Vagina (tissue), 2 donors: ENCODE results near the gene CAMK2N1. TPM values are rescaled to one million over a fixed set of nuclear protein-coding genes. Genes with fewer than 3 reads are reported as not detected.

Experiments used
- DNase-seq, 2 donors: peaks; one replicate each; pipeline ENCODE4 v3.0.0-alpha.2; 2017; ENCODE audit errors: extremely low spot score in 2 of 2
- H3K27ac ChIP-seq: fragments of 200-600 bp; sonication (generic); one replicate; pipeline ENCODE4 v1.5.1; 2019
- H3K27me3 ChIP-seq: fragments of 200-600 bp; sonication (generic); one replicate; pipeline ENCODE4 v1.5.1; 2019
- H3K36me3 ChIP-seq, 2 donors: fragments of 200-600 bp; sonication (generic); one replicate each; pipeline ENCODE4 v1.5.1; 2017 to 2019
- H3K4me1 ChIP-seq: fragments of 200-600 bp; sonication (generic); one replicate; pipeline ENCODE4 v1.5.1; 2019
- H3K4me3 ChIP-seq, 2 donors: fragments of 200-600 bp; sonication (generic); 1 replicate in 1 of 2; 2 replicates in 1 of 2; pipeline ENCODE4 v1.5.1; 2016 to 2019
- H3K9me3 ChIP-seq: fragments of 200-600 bp; sonication (generic); one replicate; pipeline ENCODE4 v1.5.1; 2019
- POLR2A ChIP-seq, 2 donors: fragments of 450-650 bp; IDR thresholded peaks; one replicate each; pipeline ENCODE4 v1.6.1; 2017; ENCODE audit warnings: antibody characterized with exemption in 2 of 2, mild to moderate bottlenecking in 2 of 2, moderate library complexity in 2 of 2
- POLR2AphosphoS5 ChIP-seq, 2 donors: sonication (generic); formaldehyde crosslinking; IDR thresholded peaks; one replicate each; pipeline ENCODE4 v1.9.0; 2017; ENCODE audit warnings: antibody characterized with exemption in 2 of 2, mild to moderate bottlenecking in 2 of 2, low read depth in 1 of 2; ENCODE audit not compliant: insufficient read depth in 1 of 2
- intact Hi-C: fragments of 100-400 bp; cut with DNase I; formaldehyde crosslinking; loops from one replicate; pipeline ENCODE4 v1.15.1; 2023
- total RNA-seq: library from RNA; depleted of rRNA; stranded (reverse); fragments of >200 nt; gene quantifications from one replicate; pipeline ENCODE4 v1.2.3, GENCODE V29; 2016
- TF ChIP-seq, protein P1 (sequence below), 3 experiments: fragments of 450-650 bp in 2 of 3; fragments of 200-600 bp in 1 of 3; sonication (generic) in 1 of 3; IDR thresholded peaks; one replicate each; pipeline ENCODE4 v1.5.1; 2017 to 2019; ENCODE audit warnings: antibody characterized with exemption in 3 of 3, mild to moderate bottlenecking in 2 of 3, moderate library complexity in 2 of 3

CAMK2N1 gene
- total RNA-seq, 1 donor from 2014 or later = 18.9 TPM

DNA sequence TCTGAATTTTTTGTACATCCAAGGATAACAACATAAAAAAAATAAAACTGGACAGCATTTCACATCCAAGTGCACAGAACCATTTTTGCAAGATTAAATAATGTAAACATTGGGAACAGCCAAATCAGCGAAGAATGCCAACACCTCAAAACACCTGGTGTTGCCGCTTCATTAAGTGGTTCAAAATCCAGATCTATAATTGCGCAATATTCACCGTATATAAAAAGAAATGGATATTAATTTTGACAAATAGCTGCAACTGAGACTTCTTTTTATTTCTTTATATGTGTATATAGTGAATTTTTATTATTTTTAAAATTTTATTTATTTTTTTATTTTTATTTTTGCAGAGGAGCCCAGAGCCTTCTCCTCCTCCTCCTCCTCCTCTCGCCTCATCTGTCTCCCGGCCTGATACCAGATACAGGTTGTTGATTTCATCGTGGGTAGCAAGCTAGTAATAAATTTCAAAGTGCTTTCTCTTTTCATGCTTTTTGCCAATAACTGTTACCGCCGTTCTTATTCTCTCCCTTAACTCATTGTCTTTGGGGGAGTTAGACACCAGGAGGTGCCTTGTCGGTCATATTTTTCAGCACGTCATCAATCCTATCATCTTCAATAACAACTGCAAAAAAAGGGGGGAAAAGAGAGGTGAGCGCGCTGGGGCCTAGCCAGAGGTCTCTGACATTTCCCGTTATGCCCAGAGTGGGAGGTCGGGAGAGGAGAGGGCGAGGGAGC is 2.7 kb downstream of the CAMK2N1 start:
- Histone ChIP-seq H3K9me3 (no peaks in the 10 kb centered on the region), H3K4me3 (peak overlapping the region; percentile 60 to 79), H3K27me3 (no peaks in the 10 kb centered on the region), H3K4me1 (peaks cover 36% of the 10 kb centered on the region), H3K36me3 (no peaks in the 10 kb centered on the region), H3K27ac (peak overlapping the region; percentile 85)
- intact Hi-C loops = no loop called here
- TF ChIP-seq, protein P1, sequence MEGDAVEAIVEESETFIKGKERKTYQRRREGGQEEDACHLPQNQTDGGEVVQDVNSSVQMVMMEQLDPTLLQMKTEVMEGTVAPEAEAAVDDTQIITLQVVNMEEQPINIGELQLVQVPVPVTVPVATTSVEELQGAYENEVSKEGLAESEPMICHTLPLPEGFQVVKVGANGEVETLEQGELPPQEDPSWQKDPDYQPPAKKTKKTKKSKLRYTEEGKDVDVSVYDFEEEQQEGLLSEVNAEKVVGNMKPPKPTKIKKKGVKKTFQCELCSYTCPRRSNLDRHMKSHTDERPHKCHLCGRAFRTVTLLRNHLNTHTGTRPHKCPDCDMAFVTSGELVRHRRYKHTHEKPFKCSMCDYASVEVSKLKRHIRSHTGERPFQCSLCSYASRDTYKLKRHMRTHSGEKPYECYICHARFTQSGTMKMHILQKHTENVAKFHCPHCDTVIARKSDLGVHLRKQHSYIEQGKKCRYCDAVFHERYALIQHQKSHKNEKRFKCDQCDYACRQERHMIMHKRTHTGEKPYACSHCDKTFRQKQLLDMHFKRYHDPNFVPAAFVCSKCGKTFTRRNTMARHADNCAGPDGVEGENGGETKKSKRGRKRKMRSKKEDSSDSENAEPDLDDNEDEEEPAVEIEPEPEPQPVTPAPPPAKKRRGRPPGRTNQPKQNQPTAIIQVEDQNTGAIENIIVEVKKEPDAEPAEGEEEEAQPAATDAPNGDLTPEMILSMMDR (IDR thresholded peaks at IDR 0.05) = no peak
- TF ChIP-seq POLR2A (IDR thresholded peaks at IDR 0.05) (no peak), POLR2AphosphoS5 (IDR thresholded peaks at IDR 0.05; ENCODE audit: insufficient read depth in 1 of 2, low read depth in 1 of 2) (no peak)
- no peak for DNase-seq

DNA sequence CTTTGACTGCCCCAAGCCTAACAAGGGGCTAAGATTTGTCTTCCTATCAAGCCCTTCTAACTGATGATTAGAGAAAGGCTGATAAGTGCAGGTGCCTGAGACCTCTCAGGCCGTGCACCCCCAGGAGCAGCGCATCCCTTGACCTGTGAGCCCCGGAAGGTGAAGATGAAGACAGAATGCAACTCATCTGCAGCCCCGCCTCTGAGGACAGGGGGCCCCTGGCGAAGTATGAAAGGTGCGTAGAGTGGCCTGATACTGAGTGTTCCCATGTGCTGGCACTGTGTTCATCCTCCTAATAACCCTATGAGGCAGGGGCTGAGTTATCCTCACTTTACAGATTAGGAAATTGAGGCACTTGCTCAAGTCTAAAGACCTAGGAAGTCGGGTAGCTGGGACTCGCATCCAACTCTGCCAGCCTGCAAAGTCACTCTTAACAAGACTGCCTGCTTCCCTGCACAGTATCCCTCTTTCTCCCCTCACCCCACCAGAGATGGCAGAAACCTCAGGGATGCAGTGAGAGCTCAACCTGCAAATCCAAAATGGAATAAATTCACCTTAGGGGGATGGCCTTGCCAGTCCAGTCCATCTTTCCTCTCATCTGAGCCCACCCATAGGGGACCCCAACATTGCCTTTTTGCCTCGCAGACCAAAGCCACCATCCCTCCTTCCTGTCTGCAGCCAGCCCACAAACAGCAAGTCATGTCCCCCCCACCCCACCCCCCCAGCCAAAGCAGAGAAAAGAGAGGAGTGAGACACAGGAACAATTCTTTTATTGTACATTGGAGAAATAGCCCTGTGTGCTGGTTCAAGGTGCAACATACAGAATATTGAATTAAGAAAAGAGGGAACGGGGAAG is 4.1 kb downstream of the CAMK2N1 start:
- H3K36me3 ChIP-seq = no peaks in the 10 kb centered on the region
- peaks cover 40% of the 10 kb centered on the region for H3K4me1 ChIP-seq
- no peaks in the 10 kb centered on the region for H3K9me3 ChIP-seq
- TF ChIP-seq, protein P1 (IDR thresholded peaks at IDR 0.05) = no peak
- TF ChIP-seq POLR2A (IDR thresholded peaks at IDR 0.05) = no peak
- no peak for TF ChIP-seq POLR2AphosphoS5 (IDR thresholded peaks at IDR 0.05; ENCODE audit: insufficient read depth in 1 of 2, low read depth in 1 of 2)
- H3K27ac ChIP-seq = no peak overlapping the region
- DNase-seq = no peak
- intact Hi-C loops = no loop called here
- H3K27me3 ChIP-seq = no peaks in the 10 kb centered on the region
- H3K4me3 ChIP-seq = no peak overlapping the region

DNA sequence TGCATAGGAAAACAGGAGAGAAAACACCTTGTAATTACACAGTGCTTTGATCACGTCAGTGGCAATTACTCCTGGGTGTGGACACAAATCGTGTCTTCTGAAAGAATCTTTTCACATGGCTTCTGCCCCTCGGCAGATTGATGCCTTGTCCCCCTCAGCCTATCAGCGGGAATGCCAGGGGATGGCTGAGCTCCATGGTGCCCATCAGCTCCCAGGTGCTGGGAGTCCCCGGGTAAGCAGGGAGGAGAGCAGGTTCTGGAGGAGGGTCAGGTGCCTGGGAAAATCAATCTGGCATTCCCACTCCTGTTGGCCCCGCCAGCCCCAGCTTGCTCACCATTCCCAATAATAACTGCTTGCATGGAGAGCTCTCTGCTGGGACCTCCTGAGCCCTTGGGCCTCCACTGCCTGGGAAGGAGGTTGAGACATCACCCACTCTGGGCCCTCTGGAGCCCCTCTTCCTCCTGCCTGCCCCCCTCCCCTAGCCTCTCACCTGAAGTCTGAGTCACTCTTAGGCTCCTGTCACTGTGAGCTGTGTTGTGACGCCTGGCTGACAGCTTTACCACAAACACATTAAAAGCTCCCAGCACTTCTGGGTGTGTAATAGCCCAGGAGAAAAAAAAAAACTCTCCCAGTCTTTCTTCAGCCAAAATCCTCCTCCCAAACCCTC is 4.9 kb downstream of the CAMK2N1 start:
- Histone ChIP-seq H3K4me3 (no peak overlapping the region), H3K36me3 (no peaks in the 10 kb centered on the region), H3K27me3 (no peaks in the 10 kb centered on the region), H3K27ac (no peak overlapping the region), H3K9me3 (no peaks in the 10 kb centered on the region), H3K4me1 (peaks cover 40% of the 10 kb centered on the region)
- intact Hi-C loops = no loop called here
- no peak for TF ChIP-seq POLR2AphosphoS5 (IDR thresholded peaks at IDR 0.05; ENCODE audit: insufficient read depth in 1 of 2, low read depth in 1 of 2)
- no peak for TF ChIP-seq POLR2A (IDR thresholded peaks at IDR 0.05)
- TF ChIP-seq, protein P1 (IDR thresholded peaks at IDR 0.05) = no peak
- no peak for DNase-seq

DNA sequence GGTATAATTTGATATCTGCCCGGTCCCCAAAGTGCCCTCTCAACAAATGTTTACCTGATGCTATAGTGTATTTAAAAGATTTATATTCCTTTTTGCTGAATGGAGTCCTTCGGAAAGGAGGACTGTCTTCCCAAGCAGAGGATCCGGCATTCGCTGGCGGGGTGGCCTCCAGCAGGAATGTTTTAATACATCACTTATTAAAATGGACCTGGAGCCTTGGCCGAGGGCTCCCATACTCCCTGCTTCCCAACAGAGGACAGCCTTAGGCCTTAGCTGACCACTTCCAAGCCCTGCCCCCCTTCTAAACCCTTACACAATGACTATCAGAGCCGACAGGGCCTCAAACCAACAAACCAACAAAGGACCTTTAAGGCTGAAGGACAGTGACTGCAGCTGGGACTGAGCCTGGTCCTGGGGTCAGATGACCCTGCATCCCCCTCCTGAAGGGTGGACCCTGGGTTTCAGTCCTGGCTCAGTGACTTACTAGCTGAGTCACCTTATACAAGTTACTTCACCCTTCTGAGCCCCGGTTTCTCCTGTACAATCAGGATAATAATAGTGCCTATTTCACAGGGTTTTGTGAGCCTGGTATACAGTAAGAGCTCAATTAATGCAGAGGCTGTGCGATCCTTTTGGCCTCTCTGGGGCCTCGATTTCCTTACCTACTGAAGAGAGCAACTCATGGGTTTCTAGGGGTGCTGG is 5.6 kb downstream of the CAMK2N1 start:
- Histone ChIP-seq H3K27ac (no peak overlapping the region), H3K27me3 (no peaks in the 10 kb centered on the region)
- intact Hi-C loops = no loop called here

DNA sequence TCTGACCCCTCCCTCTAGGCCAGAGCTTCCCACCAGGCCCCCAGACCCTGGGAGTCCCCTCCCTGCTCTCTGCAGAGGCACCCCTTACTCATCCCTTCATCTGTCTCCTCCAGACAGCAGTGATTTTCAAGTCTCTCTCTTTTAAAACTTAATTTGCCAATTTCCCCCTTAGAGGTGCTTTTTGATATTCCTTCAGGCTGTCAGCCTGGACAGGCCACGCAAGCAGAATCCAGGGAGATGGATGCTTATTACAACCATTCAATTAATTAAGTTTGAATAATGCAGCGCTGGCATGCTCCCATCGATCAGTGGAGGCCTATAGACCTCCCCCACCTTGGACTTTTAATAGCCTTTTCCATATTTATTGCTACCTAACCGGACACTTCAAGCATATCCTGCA is 6.2 kb downstream of the CAMK2N1 start:
- Histone ChIP-seq H3K4me1 (peaks cover 38% of the 10 kb centered on the region), H3K27me3 (no peaks in the 10 kb centered on the region), H3K9me3 (no peaks in the 10 kb centered on the region), H3K36me3 (no peaks in the 10 kb centered on the region), H3K4me3 (no peak overlapping the region), H3K27ac (no peak overlapping the region)
- intact Hi-C loops = no loop called here
- TF ChIP-seq POLR2A (IDR thresholded peaks at IDR 0.05) (no peak), POLR2AphosphoS5 (IDR thresholded peaks at IDR 0.05; ENCODE audit: insufficient read depth in 1 of 2, low read depth in 1 of 2) (no peak)
- TF ChIP-seq, protein P1 (IDR thresholded peaks at IDR 0.05) = no peak
- no peak for DNase-seq

More for the DNA sequence above, 5.6 kb downstream of the CAMK2N1 start:
- DNase-seq = no peak
- no peaks in the 10 kb centered on the region for H3K9me3 ChIP-seq
- H3K4me3 ChIP-seq = no peak overlapping the region
- no peak for TF ChIP-seq POLR2A (IDR thresholded peaks at IDR 0.05)
- H3K4me1 ChIP-seq = peaks cover 41% of the 10 kb centered on the region
- H3K36me3 ChIP-seq = no peaks in the 10 kb centered on the region
